ENCODE results near the gene SYT3. TPM values are rescaled to one million over a fixed set of nuclear protein-coding genes. Genes with fewer than 3 reads are reported as not detected.

Gene SYT3
- total RNA-seq, 4 donors from 2014 or later = 0.09 TPM; not detected in 3

- DNase-seq (no peak), ATAC-seq (no peak)
- Histone ChIP-seq H3K4me1 (no peaks in the 10 kb centered on the region), H3K4me3 (no peak overlapping the region), H3K27ac (no peak overlapping the region), H3K36me3 (no peaks in the 10 kb centered on the region), H3K9me3 (no peaks in the 10 kb centered on the region), H3K27me3 (peaks cover 40 to 57% (median 45%) of the 10 kb centered on the region in 3 donors)
- intact Hi-C loops (cut with DNase I; ENCODE audit: low total_unique reads) = no loop called here
- in situ Hi-C loops (cut with MboI; ENCODE audit: low sequenced_read_pairs in 4 of 4) = no loop called here
- peak in 4 of 5 experiments; percentile 25 to 56 (median 34) for TF ChIP-seq CTCF (IDR thresholded peaks at IDR 0.05 in 4 of 5, conservative IDR thresholded peaks at IDR 0.05 in 1 of 5)
- no peak for TF ChIP-seq POLR2A (IDR thresholded peaks at IDR 0.05)
Observed at GRCh38 chr19:50669302-50670101, 29.8 kb upstream of the SYT3 start.

- DNase-seq (no peak), ATAC-seq (no peak)
- TF ChIP-seq POLR2A (IDR thresholded peaks at IDR 0.05) (no peak), CTCF (IDR thresholded peaks at IDR 0.05 in 4 of 5, conservative IDR thresholded peaks at IDR 0.05 in 1 of 5) (no peak)
- Histone ChIP-seq H3K27ac (no peak overlapping the region), H3K4me3 (no peak overlapping the region), H3K9me3 (no peaks in the 10 kb centered on the region), H3K4me1 (no peaks in the 10 kb centered on the region), H3K27me3 (peaks cover 40 to 56% (median 46%) of the 10 kb centered on the region in 3 donors), H3K36me3 (no peaks in the 10 kb centered on the region)
- intact Hi-C loops (cut with DNase I; ENCODE audit: low total_unique reads) = no loop called here
- in situ Hi-C loops (cut with MboI; ENCODE audit: low sequenced_read_pairs in 4 of 4) = no loop called here
Observed at GRCh38 chr19:50668879-50669278, 29.2 kb upstream of the SYT3 start.

GRCh38 chr19:50668416-50668815, 28.7 kb upstream of the SYT3 start:
- intact Hi-C loops (cut with DNase I; ENCODE audit: low total_unique reads) = no loop called here
- H3K4me1 ChIP-seq = no peaks in the 10 kb centered on the region
- no peak for ATAC-seq
- no peak overlapping the region for H3K4me3 ChIP-seq
- in situ Hi-C loops (cut with MboI; ENCODE audit: low sequenced_read_pairs in 4 of 4) = no loop called here
- no peak for DNase-seq
- no peaks in the 10 kb centered on the region for H3K9me3 ChIP-seq
- no peaks in the 10 kb centered on the region for H3K36me3 ChIP-seq
- H3K27me3 ChIP-seq = peaks cover 40 to 53% (median 46%) of the 10 kb centered on the region in 3 donors
- H3K27ac ChIP-seq = no peak overlapping the region
- TF ChIP-seq POLR2A (IDR thresholded peaks at IDR 0.05) (no peak), CTCF (IDR thresholded peaks at IDR 0.05 in 4 of 5, conservative IDR thresholded peaks at IDR 0.05 in 1 of 5) (no peak)

- in situ Hi-C loops (cut with MboI; ENCODE audit: low sequenced_read_pairs in 4 of 4) (no loop called here), intact Hi-C loops (cut with DNase I; ENCODE audit: low total_unique reads) (no loop called here)
- H3K36me3 ChIP-seq = no peaks in the 10 kb centered on the region
- H3K4me1 ChIP-seq = no peaks in the 10 kb centered on the region
- no peak for ATAC-seq
- no peak overlapping the region for H3K27ac ChIP-seq
- TF ChIP-seq CTCF (IDR thresholded peaks at IDR 0.05 in 4 of 5, conservative IDR thresholded peaks at IDR 0.05 in 1 of 5) = no peak
- no peak for TF ChIP-seq POLR2A (IDR thresholded peaks at IDR 0.05)
- no peaks in the 10 kb centered on the region for H3K9me3 ChIP-seq
- peaks cover 40 to 53% (median 46%) of the 10 kb centered on the region in 3 donors for H3K27me3 ChIP-seq
- DNase-seq = no peak
- H3K4me3 ChIP-seq = no peak overlapping the region
Observed at GRCh38 chr19:50667759-50668231, 28.1 kb upstream of the SYT3 start.

Measured in gastrocnemius medialis (tissue), 4 donors.